HL-60 (cell line): ENCODE results near the gene AP1B1.

Experiments
- DNase-seq, 2 experiments: peaks; one replicate each; pipeline ENCODE4 v3.0.0-alpha.2; 2010 to 2020; ENCODE audit warnings: low read depth in 1 of 2, low spot score in 1 of 2
- H3K27ac ChIP-seq: fragments of 250-450 bp; sonication (Bioruptor Pico); replicated peaks from 2 replicates; pipeline ENCODE4 v1.5.1; 2020; ENCODE audit warnings: mild to moderate bottlenecking, moderate library complexity
- H3K27me3 ChIP-seq: fragments of 250-450 bp; sonication (Bioruptor Pico); 2 replicates; pipeline ENCODE4 v1.5.1; 2021; ENCODE audit warnings: mild to moderate bottlenecking, moderate library complexity; ENCODE audit not compliant: insufficient read depth, poor library complexity, severe bottlenecking
- H3K4me3 ChIP-seq: replicated peaks from 2 replicates; pipeline ENCODE4 v1.5.1; 2011; ENCODE audit warnings: mild to moderate bottlenecking, control low read depth, low read length; ENCODE audit not compliant: insufficient read depth
- CTCF ChIP-seq: IDR thresholded peaks from one replicate; pipeline ENCODE4 v1.5.1; 2011; ENCODE audit warnings: low read length, control low read depth, inconsistent platforms; ENCODE audit not compliant: insufficient read depth
- GABPA ChIP-seq: IDR thresholded peaks from 2 replicates; pipeline ENCODE4 v1.6.1; 2012; ENCODE audit warnings: low read depth
- POLR2AphosphoS5 ChIP-seq: IDR thresholded peaks from 2 replicates; pipeline ENCODE4 v1.6.1; 2012; ENCODE audit warnings: low read depth
- REST ChIP-seq: IDR thresholded peaks from 2 replicates; pipeline ENCODE4 v1.6.1; 2012; ENCODE audit warnings: low read depth; ENCODE audit not compliant: insufficient replicate concordance
- SPI1 ChIP-seq: IDR thresholded peaks from 2 replicates; pipeline ENCODE4 v1.6.1; 2012; ENCODE audit warnings: low read depth, mild to moderate bottlenecking, borderline replicate concordance

The AP1B1 gene

GRCh38 chr22:29338398-29338797 lies 50.0 kb downstream of the AP1B1 start:
- no peak overlapping the region for H3K27ac ChIP-seq

GRCh38 chr22:29337631-29338284 lies 50.6 kb downstream of the AP1B1 start:
- Histone ChIP-seq H3K27me3 (no peaks in the 10 kb centered on the region), H3K27ac (no peak overlapping the region)
- no peak for DNase-seq

More at GRCh38 chr22:29338398-29338797, 50.0 kb downstream of the AP1B1 start:
- Histone ChIP-seq H3K27me3 (no peaks in the 10 kb centered on the region), H3K4me3 (no peak overlapping the region)
- DNase-seq, result no peak
- TF ChIP-seq REST (no peak), POLR2AphosphoS5 (no peak), CTCF (no peak), GABPA (no peak)

More at GRCh38 chr22:29337631-29338284, 50.6 kb downstream of the AP1B1 start:
- no peak overlapping the region for H3K4me3 ChIP-seq
- TF ChIP-seq CTCF, result no peak
- no peak for TF ChIP-seq POLR2AphosphoS5
- no peak for TF ChIP-seq GABPA
- no peak for TF ChIP-seq REST
- TF ChIP-seq SPI1, result no peak
